22Rv1 (cell line): ENCODE data around the gene HSPA12A.
A peak's percentile ranks its signal among the peaks of the same experiment; 100 is the strongest.

Experiments used
- H3K27ac ChIP-seq: fragments of 450-650 bp; 2 replicates; pipeline ENCODE4 v1.5.1; 2017
- ZFX ChIP-seq: fragments of 450-650 bp; IDR thresholded peaks from 2 replicates; pipeline ENCODE4 v1.6.1; 2017; ENCODE audit warnings: antibody characterized with exemption, borderline replicate concordance
- TF ChIP-seq, protein P1 (sequence below): fragments of 450-650 bp; IDR thresholded peaks from 2 replicates; pipeline ENCODE4 v1.5.1; 2017; ENCODE audit warnings: mild to moderate bottlenecking

HSPA12A gene

DNA sequence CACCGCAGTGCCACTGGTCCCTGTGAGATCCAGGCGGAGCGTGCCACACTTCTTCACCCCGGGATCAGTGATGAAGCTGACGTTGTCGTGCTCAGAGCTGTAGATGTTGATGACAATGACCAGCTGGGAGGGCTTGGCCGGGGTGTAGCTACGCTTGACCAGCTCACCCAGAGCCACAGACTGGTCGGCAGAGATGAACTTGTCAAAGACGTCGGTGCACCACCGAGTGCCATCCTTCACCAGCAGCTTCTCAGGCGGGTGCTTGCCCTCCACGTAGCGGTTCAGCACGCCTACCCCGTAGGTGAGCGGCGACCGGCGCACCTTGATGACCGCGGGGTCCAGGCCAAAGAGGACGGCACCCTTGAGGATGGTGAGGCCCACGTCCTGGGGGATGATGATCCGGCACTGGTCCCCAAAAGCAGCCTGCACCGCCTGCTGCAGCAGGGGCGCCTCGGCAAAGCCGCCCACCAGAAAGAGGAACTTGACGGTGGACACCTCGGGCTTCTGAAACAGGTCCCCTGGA lies 67.4 kb downstream of the HSPA12A start:
- TF ChIP-seq ZFX = no peak
- no peak overlapping the region for H3K27ac ChIP-seq

DNA sequence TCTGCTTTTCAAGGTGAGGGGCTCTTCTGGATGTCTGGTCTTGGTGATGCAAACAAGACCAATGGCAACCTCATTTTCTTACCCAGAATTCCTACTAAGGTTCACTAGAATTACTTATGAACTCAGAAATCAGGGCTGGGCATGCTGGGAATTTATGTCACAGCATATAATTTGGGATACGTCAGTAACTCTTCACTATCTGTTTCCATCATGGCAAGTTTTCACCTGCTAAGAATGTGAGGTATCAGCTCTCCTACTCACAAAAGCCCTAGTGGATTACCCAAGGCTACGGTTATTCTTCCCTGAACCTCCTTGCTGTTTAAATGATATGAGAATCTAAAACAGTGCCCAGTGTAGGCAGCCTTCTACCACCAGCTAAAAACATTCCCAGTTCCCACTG lies 68.5 kb downstream of the HSPA12A start:
- TF ChIP-seq, protein P1, sequence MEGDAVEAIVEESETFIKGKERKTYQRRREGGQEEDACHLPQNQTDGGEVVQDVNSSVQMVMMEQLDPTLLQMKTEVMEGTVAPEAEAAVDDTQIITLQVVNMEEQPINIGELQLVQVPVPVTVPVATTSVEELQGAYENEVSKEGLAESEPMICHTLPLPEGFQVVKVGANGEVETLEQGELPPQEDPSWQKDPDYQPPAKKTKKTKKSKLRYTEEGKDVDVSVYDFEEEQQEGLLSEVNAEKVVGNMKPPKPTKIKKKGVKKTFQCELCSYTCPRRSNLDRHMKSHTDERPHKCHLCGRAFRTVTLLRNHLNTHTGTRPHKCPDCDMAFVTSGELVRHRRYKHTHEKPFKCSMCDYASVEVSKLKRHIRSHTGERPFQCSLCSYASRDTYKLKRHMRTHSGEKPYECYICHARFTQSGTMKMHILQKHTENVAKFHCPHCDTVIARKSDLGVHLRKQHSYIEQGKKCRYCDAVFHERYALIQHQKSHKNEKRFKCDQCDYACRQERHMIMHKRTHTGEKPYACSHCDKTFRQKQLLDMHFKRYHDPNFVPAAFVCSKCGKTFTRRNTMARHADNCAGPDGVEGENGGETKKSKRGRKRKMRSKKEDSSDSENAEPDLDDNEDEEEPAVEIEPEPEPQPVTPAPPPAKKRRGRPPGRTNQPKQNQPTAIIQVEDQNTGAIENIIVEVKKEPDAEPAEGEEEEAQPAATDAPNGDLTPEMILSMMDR = no peak
- no peak for TF ChIP-seq ZFX
- no peak overlapping the region for H3K27ac ChIP-seq

DNA sequence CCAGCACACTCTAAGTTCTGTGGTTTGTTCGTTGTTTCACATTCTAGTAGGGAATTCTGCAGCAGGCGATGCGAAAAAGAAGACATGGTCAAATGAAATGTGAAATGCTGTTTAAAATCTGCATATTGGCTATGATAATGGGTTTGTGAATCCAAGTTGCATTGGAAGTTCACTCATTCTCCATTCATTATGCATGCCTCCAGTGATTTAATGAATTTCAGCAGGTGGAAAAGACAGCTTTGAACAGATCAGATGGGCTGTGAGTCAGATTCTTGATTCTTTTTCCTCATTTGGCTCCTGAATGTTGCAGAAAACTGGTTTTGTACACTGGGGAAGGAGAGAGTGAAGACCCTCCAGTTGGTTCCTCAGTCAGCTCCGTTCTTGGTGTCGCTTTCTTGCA lies 69.5 kb downstream of the HSPA12A start:
- H3K27ac ChIP-seq = no peak overlapping the region
- no peak for TF ChIP-seq ZFX

DNA sequence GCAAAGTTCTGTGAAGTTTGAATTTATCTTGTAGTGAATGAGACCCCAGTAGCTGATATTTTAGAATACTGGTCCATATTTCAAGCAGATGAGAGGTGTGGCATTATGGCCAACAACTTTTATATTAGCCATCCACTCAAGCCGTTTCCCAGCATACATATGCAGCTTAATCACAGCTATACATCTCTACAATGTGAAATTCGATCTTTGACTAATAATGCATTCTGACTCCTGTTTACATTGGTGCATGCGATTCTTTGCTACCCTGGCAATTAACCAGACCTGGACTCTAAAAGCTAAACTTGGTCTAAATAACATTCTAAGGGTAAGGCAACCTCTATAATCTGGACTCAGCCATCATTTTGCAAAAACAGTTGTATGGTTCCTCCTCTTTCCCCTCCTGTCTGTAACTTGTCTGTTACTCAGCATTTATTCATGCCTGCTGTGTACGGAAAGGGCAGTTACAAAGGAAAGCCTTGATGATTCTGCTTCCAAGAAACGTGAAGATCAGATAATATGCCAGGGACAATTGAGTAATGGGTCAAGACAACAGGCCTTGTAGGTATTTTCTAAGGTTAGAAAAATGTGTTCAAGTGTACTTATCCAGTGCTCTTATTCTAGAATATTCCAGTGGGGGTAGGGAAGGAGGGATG lies 71.0 kb downstream of the HSPA12A start:
- no peak for TF ChIP-seq ZFX
- peak overlapping the region; percentile 51 for H3K27ac ChIP-seq

DNA sequence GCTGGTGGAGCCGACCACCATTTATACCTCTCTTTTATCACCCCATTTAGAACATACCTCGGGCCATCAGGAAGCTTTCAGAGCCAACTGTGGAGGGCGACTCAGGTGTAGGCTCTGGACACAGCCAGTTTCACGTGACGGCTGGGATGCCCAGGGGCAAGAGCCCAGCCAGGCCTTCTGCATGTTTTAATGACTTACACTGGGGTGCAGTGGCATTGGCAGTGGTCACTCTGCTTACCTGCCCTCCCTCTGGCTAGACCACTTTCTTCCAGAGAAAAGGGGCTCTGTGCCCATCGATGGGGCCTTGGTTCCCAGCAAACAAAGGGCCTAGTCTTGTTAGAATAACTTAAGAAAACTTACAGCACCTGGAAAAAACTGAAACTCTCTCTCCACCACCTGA lies 71.7 kb downstream of the HSPA12A start:
- H3K27ac ChIP-seq = peak overlapping the region; percentile 51
- no peak for TF ChIP-seq ZFX
- TF ChIP-seq, protein P1 = no peak

DNA sequence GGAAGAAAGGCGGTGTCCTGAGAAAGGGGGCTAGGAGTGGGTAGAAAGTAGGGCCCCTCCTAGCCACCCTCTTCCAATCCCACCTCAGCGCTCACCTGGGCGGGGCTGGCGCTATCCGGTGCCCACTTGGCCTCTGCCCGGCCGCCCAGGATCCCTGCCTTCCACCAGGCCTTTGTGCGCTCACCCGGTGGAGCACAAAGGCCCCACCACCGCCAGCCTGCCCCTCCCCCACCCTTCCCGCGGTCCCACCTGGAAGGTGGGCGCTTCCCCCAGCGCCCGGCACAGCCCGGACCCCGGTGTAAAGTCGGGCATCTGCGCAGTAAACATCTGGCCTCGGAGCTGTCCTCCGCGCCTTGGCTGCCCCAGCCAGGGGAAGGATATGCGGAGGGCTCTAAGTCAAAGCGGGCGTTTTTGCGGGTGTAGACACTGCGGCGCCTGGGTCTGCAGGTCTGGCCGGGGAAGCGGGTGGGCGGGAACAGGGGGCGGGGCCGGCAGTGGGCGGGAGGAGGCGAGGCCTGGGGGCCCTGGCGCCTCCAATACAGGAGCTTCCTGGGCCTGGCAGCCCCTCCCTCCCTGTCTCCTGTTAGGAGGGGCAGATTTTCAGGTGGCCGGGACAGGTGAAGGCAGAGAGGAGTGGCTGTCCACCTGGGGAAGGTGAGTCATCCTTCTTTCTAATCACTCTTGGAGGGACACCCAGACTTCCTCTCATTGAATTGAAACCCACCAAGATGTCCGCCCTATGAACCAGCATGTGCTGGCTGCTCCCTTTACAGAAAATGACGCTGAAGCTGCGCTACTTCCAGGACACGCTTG lies 72.3 kb downstream of the HSPA12A start:
- TF ChIP-seq, protein P1 = no peak
- no peak for TF ChIP-seq ZFX
- peak overlapping the region; percentile 51 for H3K27ac ChIP-seq

DNA sequence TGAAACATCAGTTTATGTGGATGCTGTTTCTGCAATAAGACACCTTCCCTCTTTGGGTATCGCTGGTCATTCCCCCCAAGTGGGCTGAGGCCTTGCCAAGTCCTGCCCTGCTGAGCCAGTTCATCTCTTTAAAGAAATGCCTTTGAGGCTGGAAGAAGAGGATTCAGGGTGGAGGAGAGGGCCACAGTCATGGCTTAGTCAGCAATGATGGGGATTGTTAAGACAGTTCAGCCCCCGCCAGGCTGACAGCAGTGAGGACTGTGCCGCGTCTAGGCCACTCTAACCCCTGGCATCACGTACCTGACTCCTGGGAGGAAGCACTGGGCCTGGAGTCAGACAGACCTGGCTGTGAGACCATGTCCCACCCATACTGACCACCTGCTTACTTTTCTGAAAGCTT lies 73.3 kb downstream of the HSPA12A start:
- H3K27ac ChIP-seq = no peak overlapping the region
- no peak for TF ChIP-seq ZFX
- TF ChIP-seq, protein P1 = no peak

DNA sequence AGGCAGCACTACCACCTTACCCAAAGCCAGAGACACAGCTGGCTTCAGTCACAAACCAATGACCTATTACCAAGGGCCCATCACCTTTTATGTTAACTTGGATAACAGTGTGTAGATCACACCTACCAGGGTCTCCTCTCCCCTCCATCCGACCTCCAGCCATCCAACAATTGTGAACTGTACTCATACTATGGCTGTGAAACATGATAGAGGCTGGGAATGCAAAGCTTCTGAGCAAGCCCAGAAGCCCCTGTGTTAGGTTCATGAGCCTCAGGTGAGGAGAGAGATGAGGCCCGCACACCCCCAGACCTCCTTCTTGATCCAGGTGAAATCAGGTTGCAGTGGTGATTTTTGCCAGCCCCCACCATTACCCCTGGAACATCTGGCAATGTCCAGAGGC lies 73.9 kb downstream of the HSPA12A start:
- TF ChIP-seq ZFX = no peak
- TF ChIP-seq, protein P1 = no peak
- no peak overlapping the region for H3K27ac ChIP-seq
